Natural killer cell (primary cell): Measurements from ENCODE around the gene HRH4. TPM values are rescaled to one million over a fixed set of nuclear protein-coding genes. Genes with fewer than 3 reads are reported as not detected.

ENCODE experiments used
- ATAC-seq, 3 donors: fragments of 150-1000 bp in 2 of 3; fragments of 200-7000 bp in 1 of 3; cut with Tn5 transposase; 1 replicate in 1 of 3; 2 replicates in 2 of 3; pipeline ENCODE4 v1.10.0; 2021; ENCODE audit warnings: mild to moderate bottlenecking in 2 of 3, moderate library complexity in 2 of 3
- DNase-seq, 2 donors: peaks; one replicate each; pipeline versions ENCODE4 v3.0.0 to v3.0.0-alpha.2; 2013 to 2021; ENCODE audit warnings: mixed read lengths in 1 of 2
- H3K27ac ChIP-seq: one replicate; pipeline ENCODE4 v1.5.1; 2013; ENCODE audit warnings: mild to moderate bottlenecking, low read length
- H3K27me3 ChIP-seq: one replicate; pipeline ENCODE4 v1.6.1; 2013; ENCODE audit warnings: low read length; ENCODE audit not compliant: control insufficient read depth, insufficient read depth
- H3K36me3 ChIP-seq: one replicate; pipeline ENCODE4 v1.6.1; 2013; ENCODE audit warnings: low read length; ENCODE audit not compliant: control insufficient read depth, insufficient read depth
- H3K4me1 ChIP-seq: one replicate; pipeline ENCODE4 v1.6.1; 2013; ENCODE audit warnings: low read length; ENCODE audit not compliant: control insufficient read depth, insufficient read depth
- H3K4me3 ChIP-seq: one replicate; pipeline ENCODE4 v1.5.1; 2013; ENCODE audit warnings: low read length
- H3K9me3 ChIP-seq: one replicate; pipeline ENCODE4 v1.6.1; 2013; ENCODE audit warnings: low read length; ENCODE audit not compliant: control insufficient read depth, insufficient read depth
- H3K27ac Mint-ChIP-seq, 2 donors: one replicate each; pipeline ENCODE4 v1.8.0; 2022; ENCODE audit warnings: mild to moderate bottlenecking in 2 of 2, mixed read lengths in 2 of 2, moderate library complexity in 1 of 2
- H3K27me3 Mint-ChIP-seq, 2 donors: one replicate each; pipeline ENCODE4 v1.8.0; 2022; ENCODE audit warnings: low read depth in 2 of 2, mixed read lengths in 2 of 2
- H3K36me3 Mint-ChIP-seq: one replicate; pipeline ENCODE4 v1.8.0; 2022; ENCODE audit warnings: mixed read lengths
- H3K4me1 Mint-ChIP-seq, 2 donors: one replicate each; pipeline ENCODE4 v1.8.0; 2022; ENCODE audit warnings: mixed read lengths in 2 of 2
- H3K4me3 Mint-ChIP-seq: one replicate; pipeline ENCODE4 v1.8.0; 2022; ENCODE audit warnings: mild to moderate bottlenecking, moderate library complexity, mixed read lengths
- H3K9me3 Mint-ChIP-seq, 2 donors: one replicate each; pipeline ENCODE4 v1.8.0; 2022; ENCODE audit warnings: mixed read lengths in 2 of 2
- WGBS: methylation state at CpG from one replicate; pipeline ENCODE4 v1.1.7; 2013; ENCODE audit warnings: missing lambda C conversion rate; ENCODE audit not compliant: insufficient coverage; 5-methylcytosine and 5-hydroxymethylcytosine counted together
- intact Hi-C: fragments of 100-400 bp; cut with micrococcal nuclease; formaldehyde crosslinking; loops from one replicate; pipeline ENCODE4 v1.14.2; 2022
- total RNA-seq, 4 donors: library from RNA; stranded (reverse); fragments of 120-200 nt in 1 of 4; gene quantifications; one replicate each; pipeline versions ENCODE4 v1.2.3 to v1.2.4, GENCODE V29; 2013 to 2022
- TF ChIP-seq, protein P1 (sequence below): fragments of 200-600 bp; IDR thresholded peaks from one replicate; pipeline ENCODE4 v1.8.0; 2022; ENCODE audit warnings: antibody characterized with exemption

The HRH4 gene
- total RNA-seq, 3 donors from 2014 or later (not counting 1 experiment from before 2014, with no cell fraction given): 0.23 to 13.9 TPM; not detected in 1

GRCh38 chr18:24494586-24494985 lies 34.1 kb downstream of the HRH4 start:
- Mint-ChIP-seq H3K4me3 (no peak overlapping the region), H3K27me3 (peaks cover 23 to 65% of the 10 kb centered on the region in 2 donors), H3K36me3 (no peaks in the 10 kb centered on the region), H3K27ac (no peak overlapping the region), H3K4me1 (peaks cover 37 to 44% of the 10 kb centered on the region in 2 donors), H3K9me3 (no peaks in the 10 kb centered on the region)
- peaks cover 2% of the 10 kb centered on the region for H3K9me3 ChIP-seq
- H3K4me3 ChIP-seq: no peak overlapping the region
- no peaks in the 10 kb centered on the region for H3K27me3 ChIP-seq
- ATAC-seq: peak in 2 of 3 donors; percentile 29 to 70
- WGBS: 29% methylated on average over 1 of the region's 2 CpGs
- intact Hi-C loops: loop anchor here (5.0 kb wide), 1 partner anchor 317 kb away; no protein-coding TSS in a partner anchor
- H3K36me3 ChIP-seq: no peaks in the 10 kb centered on the region
- peaks cover 13% of the 10 kb centered on the region for H3K4me1 ChIP-seq
- DNase-seq: peak in 1 of 2 donors; percentile 23
- TF ChIP-seq, protein P1, sequence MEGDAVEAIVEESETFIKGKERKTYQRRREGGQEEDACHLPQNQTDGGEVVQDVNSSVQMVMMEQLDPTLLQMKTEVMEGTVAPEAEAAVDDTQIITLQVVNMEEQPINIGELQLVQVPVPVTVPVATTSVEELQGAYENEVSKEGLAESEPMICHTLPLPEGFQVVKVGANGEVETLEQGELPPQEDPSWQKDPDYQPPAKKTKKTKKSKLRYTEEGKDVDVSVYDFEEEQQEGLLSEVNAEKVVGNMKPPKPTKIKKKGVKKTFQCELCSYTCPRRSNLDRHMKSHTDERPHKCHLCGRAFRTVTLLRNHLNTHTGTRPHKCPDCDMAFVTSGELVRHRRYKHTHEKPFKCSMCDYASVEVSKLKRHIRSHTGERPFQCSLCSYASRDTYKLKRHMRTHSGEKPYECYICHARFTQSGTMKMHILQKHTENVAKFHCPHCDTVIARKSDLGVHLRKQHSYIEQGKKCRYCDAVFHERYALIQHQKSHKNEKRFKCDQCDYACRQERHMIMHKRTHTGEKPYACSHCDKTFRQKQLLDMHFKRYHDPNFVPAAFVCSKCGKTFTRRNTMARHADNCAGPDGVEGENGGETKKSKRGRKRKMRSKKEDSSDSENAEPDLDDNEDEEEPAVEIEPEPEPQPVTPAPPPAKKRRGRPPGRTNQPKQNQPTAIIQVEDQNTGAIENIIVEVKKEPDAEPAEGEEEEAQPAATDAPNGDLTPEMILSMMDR: no peak
- H3K27ac ChIP-seq: no peak overlapping the region

GRCh38 chr18:24497031-24497754 lies 36.8 kb downstream of the HRH4 start:
- no peak overlapping the region for H3K27ac Mint-ChIP-seq
- no peak for DNase-seq
- no peak overlapping the region for H3K4me3 Mint-ChIP-seq
- intact Hi-C loops: no loop called here
- peaks cover 2% of the 10 kb centered on the region for H3K9me3 ChIP-seq
- WGBS: 91% methylated on average over 1 of the region's 1 CpG
- no peaks in the 10 kb centered on the region for H3K36me3 Mint-ChIP-seq
- H3K4me1 Mint-ChIP-seq: peaks cover 29 to 30% of the 10 kb centered on the region in 2 donors
- no peak for ATAC-seq
- TF ChIP-seq, protein P1: no peak
- H3K27me3 ChIP-seq: no peaks in the 10 kb centered on the region
- peaks cover 7% of the 10 kb centered on the region for H3K4me1 ChIP-seq
- H3K27ac ChIP-seq: no peak overlapping the region
- H3K9me3 Mint-ChIP-seq: no peaks in the 10 kb centered on the region
- H3K4me3 ChIP-seq: no peak overlapping the region
- H3K36me3 ChIP-seq: no peaks in the 10 kb centered on the region
- peaks cover 35 to 81% of the 10 kb centered on the region in 2 donors for H3K27me3 Mint-ChIP-seq

DNA sequence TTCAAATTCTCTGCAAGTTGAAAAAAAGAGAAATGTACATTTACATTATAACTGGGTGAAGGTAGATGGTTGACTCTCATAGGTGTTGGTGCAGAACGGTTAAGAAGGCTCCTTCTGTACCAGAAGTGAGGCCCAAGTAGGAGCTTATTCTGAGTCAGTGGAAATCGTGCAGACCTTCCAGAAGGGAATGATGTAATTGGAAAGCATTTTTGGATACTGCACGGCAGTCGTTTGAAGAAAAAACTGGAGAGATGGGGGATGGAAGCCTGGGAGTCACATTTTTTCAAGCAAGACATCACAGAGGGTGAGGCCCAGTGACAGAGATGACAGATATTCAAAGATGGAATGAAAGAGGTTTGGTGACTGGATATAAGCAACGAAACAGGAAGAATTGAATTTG lies 39.4 kb downstream of the HRH4 start:
- 85% methylated on average over 5 of the region's 5 CpGs for WGBS
- H3K27me3 Mint-ChIP-seq: peaks cover 38 to 57% of the 10 kb centered on the region in 2 donors
- DNase-seq: no peak
- H3K36me3 Mint-ChIP-seq: no peaks in the 10 kb centered on the region
- no peak for ATAC-seq
- H3K4me3 ChIP-seq: no peak overlapping the region
- H3K9me3 Mint-ChIP-seq: no peaks in the 10 kb centered on the region
- no peaks in the 10 kb centered on the region for H3K4me1 ChIP-seq
- H3K4me3 Mint-ChIP-seq: no peak overlapping the region
- H3K27ac ChIP-seq: no peak overlapping the region
- H3K27ac Mint-ChIP-seq: no peak overlapping the region
- peaks cover 5% of the 10 kb centered on the region in 2 donors for H3K4me1 Mint-ChIP-seq
- H3K36me3 ChIP-seq: no peaks in the 10 kb centered on the region
- H3K27me3 ChIP-seq: no peaks in the 10 kb centered on the region
- TF ChIP-seq, protein P1: no peak
- intact Hi-C loops: no loop called here
- no peaks in the 10 kb centered on the region for H3K9me3 ChIP-seq
